HG03039 (cell line): ENCODE measurements around the gene HES4.

Source experiments
- ATAC-seq: cut with Tn5 transposase; IDR thresholded peaks from one replicate; pipeline ENCODE4 v1.9.1; 2021; ENCODE audit warnings: mild to moderate bottlenecking, moderate library complexity; ENCODE audit not compliant: unreplicated experiment

HES4 gene

DNA sequence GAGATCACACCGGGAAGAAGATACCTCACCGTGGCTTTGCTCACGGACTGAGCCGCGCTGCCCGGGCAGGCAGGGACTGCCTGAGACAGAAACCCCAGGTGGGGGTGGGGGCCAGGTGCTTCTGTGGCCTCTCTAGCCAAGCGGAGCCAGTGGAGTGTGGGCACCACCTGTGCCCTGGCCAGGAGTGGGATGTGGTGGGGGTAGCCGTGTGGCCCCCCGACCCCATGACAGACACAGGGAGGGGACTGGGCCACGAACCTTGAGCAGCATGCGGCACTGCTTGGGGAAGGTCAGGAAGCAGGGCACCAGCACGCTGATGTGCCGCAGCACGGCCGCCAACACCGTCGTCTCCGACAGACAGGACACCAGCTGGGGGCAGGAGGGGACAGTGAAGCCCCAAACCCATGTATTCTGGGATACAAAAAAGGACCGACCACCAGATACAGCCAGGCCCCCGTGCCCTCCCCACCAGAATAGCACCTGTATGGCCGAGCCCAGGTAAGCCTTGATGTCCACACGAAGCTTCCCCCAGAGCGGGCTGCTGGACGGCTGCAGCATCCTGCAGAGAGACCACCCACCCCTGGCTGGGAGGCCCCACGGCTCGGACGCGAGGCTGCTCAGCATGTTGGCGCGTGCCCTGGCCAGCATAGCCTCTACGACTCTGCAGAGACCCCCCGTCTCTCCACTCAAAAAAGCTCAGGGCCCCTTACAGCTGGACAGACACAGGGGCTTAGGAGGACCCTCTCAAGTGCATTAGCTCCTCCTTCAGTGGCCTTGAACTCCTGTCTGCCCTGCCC, 46.2 kb downstream of the HES4 start:
- no peak for ATAC-seq

DNA sequence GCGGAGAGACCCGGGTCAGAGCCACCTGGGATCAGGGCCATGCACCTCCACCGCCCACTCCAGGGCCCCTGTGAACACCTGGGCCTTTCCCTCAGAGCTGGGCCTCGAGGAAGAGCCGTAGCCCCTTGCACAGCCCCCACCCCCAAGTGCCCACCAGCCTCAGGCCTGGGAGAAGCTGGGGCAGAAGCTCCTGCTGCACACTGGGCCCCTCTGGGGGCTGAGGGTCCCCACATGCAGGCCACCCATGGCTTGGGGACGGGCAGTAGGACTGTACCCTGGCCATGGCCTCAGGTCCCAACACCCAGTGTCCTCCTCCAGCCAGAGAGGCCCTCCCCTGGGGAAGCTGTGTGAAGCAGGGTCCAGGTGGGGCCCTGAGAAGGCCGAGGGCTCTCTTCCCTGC, 47.3 kb downstream of the HES4 start:
- ATAC-seq: no peak

DNA sequence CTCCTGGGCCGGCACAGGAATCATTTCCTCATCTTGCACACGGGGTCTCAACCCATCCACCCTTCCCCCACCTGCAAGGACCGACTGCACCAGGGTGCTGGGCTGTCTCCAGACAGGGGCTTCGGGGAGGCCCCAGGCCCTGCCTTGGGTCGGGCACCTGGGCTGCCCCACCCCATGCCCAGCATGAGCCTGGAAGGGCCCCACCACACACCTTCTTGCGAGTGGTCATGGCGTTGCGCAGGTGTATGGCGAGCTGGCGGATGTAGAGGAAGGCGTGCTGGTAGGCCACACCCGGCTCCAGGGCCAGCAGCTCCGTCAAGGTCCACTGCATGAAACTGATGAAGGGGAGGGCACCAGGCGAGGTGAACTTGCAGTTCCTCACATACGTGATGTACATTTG, 47.7 kb downstream of the HES4 start:
- ATAC-seq: no peak

DNA sequence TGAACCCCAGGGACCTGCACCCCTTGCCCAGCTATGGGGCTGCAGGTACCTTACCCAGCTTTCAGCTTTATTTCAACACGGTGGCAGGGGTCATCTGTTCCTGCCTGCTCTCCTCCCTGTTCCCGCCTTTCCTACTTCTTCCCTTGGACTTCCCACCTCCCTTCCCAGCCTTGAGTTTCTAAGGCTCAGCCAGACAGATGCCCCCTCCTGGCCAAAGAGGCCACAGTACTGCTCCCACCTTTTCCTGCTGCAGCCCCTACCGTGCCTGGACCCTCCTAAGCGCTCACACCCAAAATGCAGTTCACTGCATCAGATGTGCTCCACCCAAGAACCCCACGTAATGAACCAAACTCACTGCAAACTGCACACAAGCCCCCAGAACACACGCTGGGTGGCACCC, 48.5 kb downstream of the HES4 start:
- ATAC-seq: no peak

DNA sequence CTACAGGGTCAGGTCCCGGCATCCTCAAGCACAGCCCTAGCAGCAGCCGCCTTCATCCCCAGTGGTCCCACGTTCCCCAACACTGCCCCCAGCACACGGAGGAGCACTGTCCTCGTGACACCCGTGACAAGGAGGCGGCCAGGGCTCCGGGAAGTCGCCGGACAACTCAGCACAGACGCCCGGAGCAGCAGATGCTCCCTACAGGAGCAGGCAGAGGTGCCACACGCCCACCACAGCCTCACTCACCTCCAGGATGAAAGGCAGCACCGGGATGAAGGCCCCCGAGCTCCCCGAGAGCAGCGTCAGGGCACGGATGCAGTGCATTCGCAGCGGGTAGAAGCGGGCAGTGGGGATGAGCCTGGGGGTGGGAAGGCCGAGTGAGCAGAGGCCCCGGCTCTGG, 49.0 kb downstream of the HES4 start:
- ATAC-seq: no peak

DNA sequence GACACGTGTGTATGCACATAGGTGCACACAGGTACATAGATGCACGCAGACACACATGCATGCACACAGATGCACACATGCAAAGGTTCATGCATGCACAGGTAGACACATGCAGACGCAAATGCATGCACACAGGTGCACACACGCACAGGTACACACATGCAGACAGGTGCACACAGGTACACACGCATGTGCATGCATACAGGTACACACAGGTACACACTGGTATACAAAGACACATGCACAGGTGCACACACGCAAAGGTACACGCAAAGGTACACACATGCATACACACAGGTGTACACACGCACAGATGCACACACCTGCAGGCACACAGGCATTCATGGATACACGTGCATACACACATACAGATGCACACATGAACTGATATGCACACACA, 49.6 kb downstream of the HES4 start:
- no peak for ATAC-seq
